ENCODE results near the gene IL10RA.

- TF ChIP-seq CTCF (IDR thresholded peaks at IDR 0.05) (no peak), REST (IDR thresholded peaks at IDR 0.05; ENCODE audit: insufficient read depth in 1 of 2, low read depth in 2 of 2, low read length in 1 of 2) (no peak), POLR2AphosphoS5 (IDR thresholded peaks at IDR 0.05; ENCODE audit: low read depth, low read length) (no peak), SIN3A (IDR thresholded peaks at IDR 0.05; ENCODE audit: borderline replicate concordance, insufficient read depth, low read depth, low read length) (no peak), TCF7L2 (IDR thresholded peaks at IDR 0.05; ENCODE audit: low read depth, low read length) (no peak)
Observed at GRCh38 chr11:118006153-118006534, 19.9 kb downstream of the IL10RA start.

Measured in Panc1 (cell line).